Measurements from ENCODE around the gene TNIK. TPM values are rescaled to one million over a fixed set of nuclear protein-coding genes. Genes with fewer than 3 reads are reported as not detected.
"Not testable (repeated sequence)": the region's sequence is repeated elsewhere in the genome, so short reads cannot be mapped to it uniquely, and the experiment has no call there.

Gene TNIK
- total RNA-seq, 1 experiment from 2014 or later, result 5.8 TPM

DNA sequence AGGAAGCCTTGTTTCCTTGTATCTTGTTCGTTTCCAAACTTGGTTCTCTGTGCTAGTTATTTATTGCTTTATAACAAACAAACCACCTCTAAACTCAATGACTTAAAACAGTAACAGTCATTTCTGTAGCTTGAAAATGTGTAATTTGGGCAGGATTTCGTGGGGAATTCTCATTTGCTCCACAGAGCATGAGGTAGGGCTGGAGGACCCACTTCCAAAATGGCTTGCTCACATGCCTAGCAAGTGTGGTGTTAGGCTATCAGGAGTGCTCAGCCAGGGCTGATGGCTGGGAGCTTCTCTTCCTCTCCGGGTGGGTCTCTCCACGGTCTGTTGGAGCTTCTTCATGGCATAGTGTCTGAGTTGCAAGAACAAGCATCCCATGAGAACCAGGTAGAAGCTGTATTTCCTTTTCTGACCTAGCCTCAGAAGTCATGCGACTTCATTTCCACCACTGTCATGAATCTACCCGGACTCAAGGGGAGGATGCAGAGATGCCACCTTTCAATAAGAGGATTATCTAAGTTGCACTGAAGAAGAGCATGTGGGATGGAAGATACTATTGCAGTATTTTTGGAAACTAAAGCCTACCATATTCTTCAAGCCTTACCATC is 8.2 kb upstream of the TNIK start:
- no peak for DNase-seq (ENCODE audit: low read depth)

DNA sequence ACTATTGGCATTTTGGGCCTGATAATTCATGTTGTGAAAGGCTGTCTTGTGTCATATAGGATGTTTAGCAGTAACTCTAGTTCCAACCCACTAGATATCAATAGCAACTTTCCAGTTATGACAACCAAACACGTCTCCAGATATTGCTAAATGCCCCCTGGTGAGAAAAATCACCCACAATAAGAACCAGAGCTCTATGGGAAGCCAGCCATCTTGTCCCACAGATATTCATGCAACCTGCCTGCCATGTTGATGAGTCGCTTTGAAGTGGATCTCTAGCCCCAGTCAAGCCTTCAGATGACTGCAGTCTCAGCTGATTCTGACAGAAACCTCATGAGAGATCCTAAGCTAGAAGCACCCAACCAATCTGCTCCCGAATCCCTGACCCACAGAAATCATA is 5.6 kb upstream of the TNIK start:
- DNase-seq (ENCODE audit: low read depth), result no peak

DNA sequence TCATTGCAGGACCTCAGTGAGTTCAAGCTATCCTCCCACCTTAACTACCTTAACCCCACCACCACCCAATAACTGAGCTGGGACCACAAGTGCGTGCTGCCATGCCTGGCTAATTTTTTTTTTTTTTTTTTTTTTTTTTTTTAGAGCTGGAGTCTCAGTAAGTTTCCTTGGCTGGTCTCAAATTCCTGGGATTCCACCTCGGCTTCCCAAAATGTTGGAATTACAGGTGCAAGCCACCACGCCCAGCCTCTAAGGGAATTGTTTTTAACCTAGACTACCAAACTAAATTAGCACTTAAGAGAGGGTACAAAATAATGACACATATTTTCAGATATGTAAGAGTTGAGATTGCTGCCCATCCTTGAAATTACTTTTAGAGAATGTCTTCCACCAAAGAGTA is 4.3 kb upstream of the TNIK start:
- no peak for DNase-seq (ENCODE audit: low read depth)

DNA sequence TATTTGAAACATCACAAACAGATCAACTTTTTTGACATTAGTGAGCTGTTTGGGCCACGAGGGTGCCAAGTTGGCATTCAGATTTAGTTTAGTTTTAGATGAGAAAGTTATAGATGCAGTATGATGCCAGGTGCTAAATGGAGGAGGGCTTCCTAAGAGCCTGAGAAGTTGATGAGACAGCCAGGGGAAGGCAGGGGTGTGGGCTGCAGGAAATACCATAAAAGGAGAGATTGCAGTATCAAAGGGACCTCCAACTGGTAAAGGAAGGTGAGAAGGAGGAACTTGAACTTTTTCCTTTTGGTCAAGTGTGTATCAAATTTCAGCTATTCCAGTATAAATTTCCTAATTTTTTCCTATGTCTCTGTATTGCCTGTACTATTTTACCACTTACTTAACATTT is 2.0 kb upstream of the TNIK start:
- DNase-seq (ENCODE audit: low read depth), result no peak

DNA sequence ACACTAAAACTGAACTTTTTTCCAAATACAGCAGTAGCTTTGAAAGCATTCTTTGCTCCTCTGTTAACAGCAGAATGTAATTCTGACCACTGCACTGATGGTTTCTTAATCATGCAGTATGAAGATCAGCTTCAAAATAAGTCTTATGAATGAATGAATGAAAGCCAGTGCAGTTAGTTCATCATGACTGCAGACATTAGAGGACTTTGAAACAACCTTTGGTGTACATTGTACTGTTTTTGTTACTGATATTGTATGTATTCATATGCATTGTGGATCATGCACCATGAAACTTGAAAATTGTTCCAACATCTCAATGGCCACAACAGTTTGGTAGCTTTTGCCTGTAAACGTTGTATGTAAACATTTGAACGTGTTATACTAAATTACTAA is 1.3 kb upstream of the TNIK start:
- DNase-seq (ENCODE audit: low read depth), result no peak

DNA sequence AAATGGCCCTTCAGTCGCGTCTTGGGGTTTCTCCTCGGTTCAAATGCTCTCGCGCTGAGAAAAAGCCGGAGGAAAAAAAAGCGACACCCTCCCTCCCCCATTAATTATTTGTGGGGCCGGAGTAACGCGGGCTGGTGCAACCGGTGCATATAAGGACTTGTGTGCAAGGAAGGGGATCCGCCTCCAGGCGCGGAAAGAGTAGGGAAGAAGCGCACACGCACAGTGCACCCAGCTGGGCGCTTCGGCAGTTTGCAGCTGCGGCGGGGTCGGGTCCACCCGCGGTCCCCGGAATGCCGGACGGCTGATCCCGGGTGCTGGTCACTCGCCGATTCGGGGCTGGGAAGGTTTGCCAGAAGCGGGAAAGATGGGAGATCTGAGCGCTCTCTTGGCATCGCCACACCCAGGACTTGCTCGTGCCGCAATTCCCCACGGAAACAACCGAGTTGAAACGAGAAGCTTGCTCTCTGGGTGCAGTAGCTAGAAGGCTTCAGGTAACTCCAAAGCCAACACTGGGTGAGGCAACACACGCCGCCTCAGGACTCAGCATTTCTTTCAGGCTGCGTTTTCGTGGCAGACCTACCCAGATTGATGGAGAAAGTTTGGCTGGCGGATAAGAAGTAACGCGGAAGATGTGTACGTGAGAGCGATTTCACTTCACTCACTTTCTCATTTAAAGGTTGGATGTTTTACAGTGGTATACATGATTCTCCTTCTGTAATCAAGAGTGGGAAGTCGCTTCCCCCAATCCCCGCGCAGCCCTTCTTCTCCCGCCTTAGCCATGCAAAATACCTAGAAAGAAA is 720 bp upstream of the TNIK start:
- peak; percentile 77 for DNase-seq (ENCODE audit: low read depth)

DNA sequence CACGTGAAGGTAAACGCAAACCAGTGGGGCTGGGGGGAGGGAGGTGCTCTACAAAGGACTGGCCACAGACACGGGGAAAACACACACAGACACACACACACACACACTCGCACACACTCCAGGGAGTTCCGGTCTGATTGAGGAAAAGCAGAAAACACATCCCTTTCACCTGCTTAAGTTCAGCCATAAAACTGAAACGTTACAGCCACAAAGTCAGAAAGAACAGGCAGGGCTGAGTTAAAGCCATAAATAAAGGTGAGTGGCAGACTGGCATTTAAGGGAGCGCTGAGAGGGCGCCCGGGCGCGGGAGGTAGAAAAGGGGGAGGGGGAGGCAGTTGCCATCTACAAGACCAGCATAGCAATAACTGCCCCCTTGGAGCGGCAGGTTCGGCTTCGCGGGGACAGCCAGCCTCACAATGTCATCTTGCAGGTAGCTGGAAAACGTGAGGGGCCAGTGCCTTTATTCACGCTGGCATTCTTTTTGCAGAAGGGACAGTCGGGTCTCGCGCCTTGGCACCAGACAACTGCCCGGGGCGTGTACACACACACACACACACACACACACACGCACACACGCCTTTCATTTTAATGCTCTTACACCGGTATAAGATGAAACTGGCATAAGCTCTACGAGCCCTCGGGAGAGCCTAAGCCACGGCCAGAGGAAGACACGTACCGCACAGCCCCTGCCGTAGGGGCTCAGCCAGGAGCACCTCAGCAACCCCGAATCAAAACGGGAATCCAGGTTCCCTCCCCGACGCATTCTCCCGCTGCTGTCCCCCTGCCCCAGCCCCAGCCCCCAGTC is 866 bp downstream of the TNIK start:
- DNase-seq (ENCODE audit: low read depth), result peak; percentile 41

DNA sequence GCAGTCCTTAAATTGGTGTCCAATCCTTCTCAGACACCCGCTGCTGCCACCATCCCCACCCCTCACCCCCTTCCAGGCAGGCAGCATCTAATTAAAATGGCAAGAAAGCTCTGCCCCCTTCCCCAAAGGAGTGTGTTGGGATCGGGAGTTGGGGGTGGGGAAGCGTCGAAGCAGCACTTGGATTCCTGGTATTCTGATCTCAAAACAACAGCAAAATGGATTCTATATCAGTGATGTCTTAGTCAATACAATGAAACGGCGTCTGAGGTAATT is 1.4 kb downstream of the TNIK start:
- DNase-seq (ENCODE audit: low read depth), result no peak

DNA sequence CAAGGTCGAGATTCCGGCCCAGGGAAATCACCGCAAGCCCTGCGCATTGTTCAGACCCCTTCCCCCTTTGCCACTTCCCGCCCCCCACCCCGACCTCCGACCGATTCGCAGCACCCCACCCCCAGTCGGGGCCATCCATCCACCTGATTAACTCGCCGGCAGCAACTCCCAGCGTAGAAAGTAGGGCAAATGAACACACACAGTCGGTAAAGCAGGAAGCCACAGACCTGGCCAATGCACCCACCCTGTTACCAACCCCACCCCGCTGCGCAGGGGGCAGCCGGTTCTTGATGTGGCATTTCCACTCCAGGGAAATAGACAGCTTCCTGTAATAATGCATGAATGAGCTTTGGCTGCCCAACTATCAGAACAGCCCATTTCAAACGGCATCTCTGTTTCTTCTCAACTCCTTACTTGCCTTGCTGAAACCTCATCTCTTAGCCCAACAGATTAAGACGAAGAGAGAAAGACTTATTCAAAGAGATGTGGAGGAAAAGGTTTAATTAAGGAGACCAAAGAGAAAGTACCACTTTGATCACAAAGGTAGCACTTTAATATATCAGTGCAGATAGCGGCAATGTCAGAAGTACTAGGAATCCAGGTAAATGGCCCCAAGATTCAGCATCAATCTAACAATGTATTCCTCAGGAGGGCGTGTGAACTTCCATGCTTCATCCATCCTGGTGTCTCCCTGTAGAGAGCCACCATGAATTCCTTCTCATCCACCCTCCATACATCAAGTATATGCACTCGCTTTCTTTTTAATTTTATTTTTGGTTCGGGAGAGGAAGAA is 1.9 kb downstream of the TNIK start:
- DNase-seq (ENCODE audit: low read depth), result peak; percentile 23

DNA sequence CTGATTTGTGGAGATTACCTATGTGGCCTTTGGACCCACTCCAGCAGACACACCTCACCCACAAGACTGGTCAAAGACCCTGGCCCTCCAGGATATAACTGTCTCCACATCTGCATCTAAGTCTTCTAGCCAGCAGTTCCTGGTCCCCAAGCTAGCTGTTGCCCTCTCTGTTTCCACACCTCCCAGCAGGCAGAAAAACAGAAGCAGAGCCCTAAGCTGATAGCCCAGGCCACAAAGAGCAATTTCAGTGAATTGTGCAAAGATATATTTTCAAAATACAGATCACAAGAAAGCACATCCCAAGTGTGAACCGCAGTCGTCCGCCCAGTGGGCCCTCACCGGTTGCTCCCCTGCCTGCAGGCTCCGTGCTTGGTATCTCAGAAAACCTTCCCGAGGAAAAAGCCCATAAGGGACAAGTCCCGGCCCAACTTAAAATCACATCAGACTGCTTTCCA is 2.6 kb downstream of the TNIK start:
- no peak for DNase-seq (ENCODE audit: low read depth)

DNA sequence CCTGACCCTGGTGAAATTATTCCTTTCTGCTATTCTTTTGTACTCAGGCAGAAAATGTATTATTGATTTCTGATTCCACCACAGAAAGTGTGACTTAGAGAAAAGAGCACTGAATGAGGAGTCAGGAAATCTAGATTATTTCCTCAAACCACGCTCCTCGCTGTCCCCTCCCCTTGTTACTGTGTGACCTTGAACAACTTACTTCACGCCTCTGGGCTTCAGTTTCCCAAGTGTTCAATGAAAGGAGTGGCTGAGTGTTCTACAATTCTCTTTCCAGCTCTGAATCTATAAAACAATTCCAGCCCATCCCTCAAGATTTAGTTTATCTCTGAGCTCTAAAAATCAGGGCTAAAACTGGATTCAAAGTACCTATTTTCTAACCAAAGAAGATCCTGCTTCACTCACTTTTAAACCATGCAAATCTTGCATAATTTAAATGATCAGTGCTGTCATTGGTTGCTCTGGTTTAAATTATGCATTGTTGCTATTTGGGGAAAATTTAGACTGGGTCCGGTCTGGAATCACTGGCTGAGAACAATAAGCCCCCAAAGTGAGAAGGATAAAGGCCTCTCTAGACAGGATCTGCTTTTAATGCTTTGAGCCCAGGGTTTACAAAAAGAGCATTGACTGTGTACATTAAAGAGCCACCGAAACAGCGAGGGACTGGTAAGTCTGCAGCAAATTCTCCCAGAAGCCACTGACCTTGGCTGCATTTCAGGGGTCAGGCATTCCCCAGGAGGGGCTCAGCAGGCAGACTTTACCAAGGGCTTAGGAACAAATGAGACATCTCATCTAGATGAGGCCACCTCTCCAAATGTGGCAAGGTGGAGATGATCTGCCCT is 3.2 kb downstream of the TNIK start:
- no peak for DNase-seq (ENCODE audit: low read depth)

DNA sequence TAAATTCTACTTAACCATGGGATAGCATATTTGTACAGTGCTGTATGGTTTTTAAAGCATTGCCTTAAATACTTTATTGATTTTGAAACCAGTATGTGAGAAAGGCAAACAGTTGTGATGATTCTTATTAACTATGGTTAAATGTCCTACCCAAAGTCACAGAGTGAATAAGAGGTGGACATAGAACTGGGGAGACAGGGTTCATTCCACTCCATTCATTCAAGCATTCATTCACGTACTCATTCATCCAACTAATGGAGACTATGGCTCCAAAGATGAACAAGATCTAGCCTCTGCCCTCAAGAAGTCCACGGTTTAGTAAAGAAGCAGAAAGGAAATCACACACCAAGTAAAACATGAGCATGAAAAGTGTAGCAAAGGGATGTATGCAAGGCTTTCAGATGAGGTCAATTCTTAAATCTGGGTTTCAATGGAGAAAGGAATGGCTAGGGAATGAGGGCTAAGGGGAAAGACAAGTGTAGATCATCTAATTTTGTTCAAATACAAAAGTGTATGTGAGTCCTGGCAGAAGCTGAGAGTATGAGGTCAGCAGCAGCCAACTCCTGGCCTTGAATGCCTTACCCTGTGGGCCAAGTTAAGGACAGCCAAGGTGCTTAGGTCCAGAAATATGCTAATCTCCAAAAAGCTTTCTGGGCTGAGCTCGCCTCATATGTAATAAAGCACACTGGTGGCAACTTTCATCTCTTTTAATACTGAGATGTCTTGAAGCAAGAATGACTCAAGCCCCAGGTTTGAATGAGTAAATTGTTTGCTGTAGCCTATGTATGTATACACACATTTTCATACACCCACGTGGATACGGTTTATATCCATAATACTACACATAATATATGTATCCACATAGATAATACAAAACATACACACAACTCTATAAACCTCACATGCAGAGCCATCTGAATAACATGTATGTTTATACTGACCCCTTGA is 4.3 kb downstream of the TNIK start:
- no peak for DNase-seq (ENCODE audit: low read depth)

DNA sequence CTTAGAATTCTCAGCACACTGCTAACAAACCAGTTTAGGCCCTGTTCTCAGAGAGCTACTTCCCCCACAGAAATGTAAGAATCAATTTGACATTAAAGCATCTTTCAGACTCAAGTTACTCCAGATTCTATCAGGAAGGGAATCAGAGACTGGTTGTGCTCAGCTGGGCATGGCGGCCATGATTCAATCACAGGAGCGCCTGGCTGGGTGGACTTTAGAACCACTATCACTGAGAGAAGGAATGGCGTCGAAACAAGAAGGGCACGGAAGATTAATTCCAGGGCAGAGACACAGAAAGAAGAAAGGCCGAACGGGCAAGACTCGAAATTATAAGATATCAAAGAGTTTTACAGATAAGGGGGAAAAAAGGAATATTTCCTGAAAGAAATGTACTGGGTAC is 6.2 kb downstream of the TNIK start:
- no peak for DNase-seq (ENCODE audit: low read depth)

DNA sequence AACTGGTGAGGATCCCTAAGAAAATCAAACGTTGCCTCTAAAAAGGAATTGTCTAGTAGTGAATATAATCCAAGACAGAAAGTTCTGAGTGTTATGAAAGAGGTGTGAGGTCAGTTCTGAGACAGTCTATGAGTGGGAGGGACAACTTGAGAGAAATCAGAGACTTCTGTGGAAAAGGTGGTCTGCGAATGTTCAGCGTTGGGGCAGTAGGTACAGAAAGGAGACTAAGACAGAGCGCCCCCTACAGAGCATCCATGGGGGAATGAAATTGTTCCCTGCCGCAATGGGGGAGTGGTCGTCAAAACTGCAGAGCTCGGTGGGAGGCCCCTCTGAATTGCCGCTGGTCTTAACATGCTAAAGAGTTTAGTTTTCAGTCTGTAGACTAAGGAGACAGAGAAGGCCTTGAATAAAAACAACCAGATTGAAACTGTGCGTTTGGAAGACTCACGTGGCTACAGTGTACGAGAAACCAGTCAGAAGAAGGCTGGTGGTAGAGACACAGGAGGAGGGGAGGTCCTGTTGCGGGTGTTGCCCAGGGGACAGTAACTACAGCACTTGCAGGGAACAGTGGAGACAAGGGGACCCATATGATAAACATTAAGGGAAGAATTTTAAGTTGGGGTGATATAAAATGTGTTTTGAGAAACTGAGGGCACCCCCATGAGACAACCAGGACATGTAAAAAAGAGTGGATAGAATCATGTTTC is 6.9 kb downstream of the TNIK start:
- no peak for DNase-seq (ENCODE audit: low read depth)

DNA sequence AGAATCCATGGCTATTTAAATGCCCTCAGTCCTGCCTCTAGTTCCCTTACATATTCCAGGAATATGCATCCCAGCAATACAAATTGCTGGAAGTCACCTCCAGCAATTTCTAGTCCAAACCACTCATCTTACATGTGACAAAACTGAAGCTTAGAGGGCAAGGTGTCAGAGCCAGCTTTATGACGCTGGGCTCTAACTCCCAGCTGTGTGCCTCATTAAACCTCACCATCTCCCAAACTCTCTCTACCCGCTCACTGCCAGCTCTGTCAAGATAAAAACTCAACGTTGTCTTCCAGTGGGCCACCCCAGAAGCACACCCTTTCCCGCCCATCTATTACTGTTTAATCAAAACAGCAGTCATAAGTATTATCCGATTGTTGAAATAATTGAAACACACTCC is 7.9 kb downstream of the TNIK start:
- no peak for DNase-seq (ENCODE audit: low read depth)

DNA sequence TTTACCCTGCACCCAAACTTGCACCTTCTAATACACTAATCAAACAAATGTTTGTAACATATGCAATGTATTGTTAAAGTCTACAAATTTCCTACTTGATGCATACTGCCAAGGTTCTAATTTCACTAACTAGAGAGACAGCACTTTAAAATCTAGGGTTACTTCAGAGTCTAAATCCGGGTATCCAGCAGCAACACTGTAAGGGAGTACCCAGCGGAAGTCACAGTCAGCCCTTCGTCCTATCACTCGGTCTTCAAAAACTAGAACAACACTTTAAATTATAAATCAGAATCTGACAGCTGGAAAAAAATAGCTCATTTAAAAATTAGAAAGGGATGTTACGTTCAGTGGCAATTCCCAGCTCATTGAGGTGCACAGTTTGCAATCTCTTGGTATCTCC is 8.3 kb downstream of the TNIK start:
- no peak for DNase-seq (ENCODE audit: low read depth)

DNA sequence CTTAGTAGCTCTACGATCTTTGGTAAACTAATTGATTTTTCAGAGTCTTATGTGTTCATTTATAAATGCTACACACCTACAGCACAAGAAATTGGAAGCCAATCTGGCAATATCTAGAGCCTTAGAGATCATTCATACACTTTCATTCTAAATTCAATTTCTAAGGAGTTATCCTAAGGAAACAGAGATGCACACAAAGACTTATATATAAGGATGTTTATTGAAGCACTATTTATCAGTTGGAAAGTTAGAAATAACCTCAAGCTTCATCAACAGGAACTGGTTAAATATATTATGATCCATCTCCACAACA is 12.7 kb downstream of the TNIK start:
- not testable (repeated sequence) for DNase-seq (ENCODE audit: low read depth)

DNA sequence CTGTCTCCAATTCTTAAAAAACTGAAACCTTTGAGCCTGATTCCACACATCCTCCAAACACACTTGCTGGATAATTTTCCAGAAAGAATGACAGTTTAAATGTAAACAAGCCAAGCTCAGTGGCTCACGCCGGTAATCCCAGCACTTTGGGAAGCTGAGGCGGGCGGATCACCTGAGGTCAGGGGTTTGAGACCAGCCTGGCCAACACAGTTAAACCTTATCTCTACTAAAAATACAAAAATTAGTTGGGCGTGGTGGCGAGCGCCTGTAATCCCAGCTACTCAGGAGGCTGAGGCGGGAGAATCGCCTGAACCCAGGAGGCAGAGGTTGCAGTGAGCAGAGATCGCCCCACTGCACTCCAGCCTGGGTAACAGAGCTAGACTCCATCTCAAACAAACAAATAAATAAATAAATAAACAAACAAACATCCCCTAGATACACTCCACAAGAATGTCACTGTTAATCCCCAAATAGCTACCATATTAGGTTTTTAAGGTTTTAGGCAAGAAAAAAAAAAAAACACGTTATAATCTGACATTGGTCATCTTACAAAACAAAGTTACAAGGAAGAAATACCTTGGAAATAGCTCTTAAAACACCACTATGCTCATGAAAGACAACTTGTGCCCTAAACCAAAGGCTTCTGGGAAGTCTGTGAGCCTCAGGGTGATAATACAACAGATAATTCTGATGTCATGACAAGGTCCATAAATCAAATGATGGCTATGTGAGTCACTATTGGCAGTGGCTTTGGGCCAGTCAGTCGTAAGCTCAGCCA is 13.2 kb downstream of the TNIK start:
- DNase-seq (ENCODE audit: low read depth), result peak; percentile 91

DNA sequence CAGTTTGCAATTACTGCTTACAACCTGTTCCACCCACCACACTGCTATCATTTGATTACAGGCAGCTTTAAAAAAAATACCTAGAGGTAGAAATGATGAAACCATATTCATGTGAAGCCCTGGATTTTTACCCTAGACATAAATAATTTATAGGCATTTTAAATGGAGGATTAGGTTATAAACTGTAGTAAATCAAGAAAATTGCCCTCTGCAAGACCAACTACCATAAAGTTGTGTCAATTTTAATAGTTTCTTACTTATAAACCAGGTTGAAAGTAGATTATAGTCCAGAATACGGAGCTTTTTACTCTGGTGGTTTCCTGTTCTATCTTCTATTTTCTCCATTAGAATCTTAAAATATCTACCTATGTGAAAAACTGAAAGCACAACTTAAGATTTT is 13.9 kb downstream of the TNIK start:
- no peak for DNase-seq (ENCODE audit: low read depth)
